ENCODE measurements around the gene CLPTM1L.
"Not testable (repeated sequence)": the region's sequence is repeated elsewhere in the genome, so short reads cannot be mapped to it uniquely, and the experiment has no call there.

The CLPTM1L gene

GRCh38 chr5:1380910-1381309 is 36.0 kb upstream of the CLPTM1L start:
- no peak for FAIRE-seq
- no peak for DNase-seq (ENCODE audit: insufficient read length, low spot score)

- peak; percentile 18 for FAIRE-seq
- no peak for DNase-seq (ENCODE audit: insufficient read length, low spot score)
Measured at GRCh38 chr5:1380011-1380817, 35.3 kb upstream of the CLPTM1L start.

DNA sequence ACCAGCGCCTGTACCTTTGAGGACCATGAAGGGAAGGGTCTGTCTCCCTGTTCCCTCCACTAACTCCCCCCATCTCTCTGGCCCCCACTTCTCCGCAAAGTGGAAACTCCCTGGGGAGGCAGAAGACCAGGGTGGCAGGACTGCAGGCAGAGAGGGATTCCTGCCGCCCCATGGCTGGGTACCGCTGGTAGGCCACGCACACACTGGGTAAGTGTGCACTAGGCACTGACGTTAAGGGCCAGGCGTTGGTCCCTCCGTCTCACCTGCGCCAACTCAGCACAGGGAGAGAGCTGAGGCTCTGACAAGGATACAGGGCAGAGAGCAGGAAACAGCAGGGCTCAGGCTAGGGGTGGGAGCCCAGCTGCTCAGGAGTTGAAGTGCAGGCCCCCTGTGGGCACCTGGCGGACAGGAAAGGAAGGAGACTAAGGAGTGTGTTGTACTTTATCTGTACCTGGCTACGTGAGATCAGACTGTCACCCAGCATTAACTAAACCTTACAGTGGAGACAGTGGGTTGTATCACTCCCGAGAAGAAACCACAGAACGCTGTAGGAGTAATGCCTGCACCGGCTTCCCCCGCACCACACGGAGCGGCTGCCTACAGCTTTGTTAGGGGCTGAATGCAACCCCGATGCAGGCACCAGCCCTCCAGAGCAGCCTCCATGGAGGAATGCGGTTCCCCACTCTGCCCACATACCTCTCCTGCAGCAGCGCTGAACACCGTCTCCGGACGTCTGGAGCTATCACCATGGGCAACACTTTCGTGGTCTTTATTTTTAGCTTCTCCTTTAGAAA is 34.2 kb upstream of the CLPTM1L start:
- DNase-seq (ENCODE audit: insufficient read length, low spot score) (no peak), FAIRE-seq (no peak)

GRCh38 chr5:1378096-1378495 is 33.2 kb upstream of the CLPTM1L start:
- no peak for DNase-seq (ENCODE audit: insufficient read length, low spot score)
- FAIRE-seq: no peak

- DNase-seq (ENCODE audit: insufficient read length, low spot score) (no peak), FAIRE-seq (no peak)
Measured at GRCh38 chr5:1376981-1377380, 32.1 kb upstream of the CLPTM1L start.

DNA sequence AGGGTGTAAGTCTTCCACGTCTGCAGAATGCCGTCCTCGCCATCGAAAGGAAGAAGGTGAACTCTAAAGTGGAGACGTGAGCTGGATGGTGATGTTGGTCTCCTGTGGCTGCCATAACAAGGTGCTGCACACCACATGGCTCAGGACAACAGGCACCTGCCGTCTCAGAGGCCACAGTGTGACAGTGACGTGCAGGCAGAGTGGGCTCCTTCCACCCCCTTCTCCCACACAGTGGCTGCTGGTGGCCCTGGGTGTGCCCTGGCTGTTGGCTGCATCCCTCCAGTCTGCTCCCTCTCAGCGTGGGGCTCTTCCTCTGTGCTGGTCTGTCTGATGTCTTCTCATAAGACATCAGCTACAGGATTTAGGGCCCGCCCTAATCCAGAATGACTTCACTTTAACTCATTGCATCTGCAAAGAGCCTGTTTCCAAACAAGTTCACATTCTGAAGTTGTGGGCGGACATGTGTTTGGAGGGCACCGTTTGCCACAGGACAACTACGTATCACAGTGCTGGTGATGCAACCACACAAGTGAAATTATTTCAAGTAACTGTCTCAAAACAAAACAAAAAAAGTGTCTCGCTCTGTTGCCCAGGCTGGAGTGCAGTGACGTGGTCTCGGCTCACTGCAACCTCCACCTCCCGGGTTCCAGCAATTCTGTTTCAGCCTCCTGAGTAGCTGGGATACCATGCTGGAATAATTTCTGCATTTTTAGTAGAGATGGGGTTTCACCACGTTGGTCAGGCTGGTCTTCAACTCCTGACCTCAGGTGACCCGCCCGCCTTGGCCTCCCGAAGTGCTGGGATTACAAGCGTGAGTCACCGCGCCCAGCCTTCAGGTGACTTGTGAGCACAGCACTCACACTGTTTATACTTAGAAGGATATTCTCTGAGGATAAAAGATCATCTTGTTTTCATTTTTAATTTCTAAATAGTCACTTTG is 31.2 kb upstream of the CLPTM1L start:
- no peak for FAIRE-seq
- DNase-seq (ENCODE audit: insufficient read length, low spot score): no peak

DNA sequence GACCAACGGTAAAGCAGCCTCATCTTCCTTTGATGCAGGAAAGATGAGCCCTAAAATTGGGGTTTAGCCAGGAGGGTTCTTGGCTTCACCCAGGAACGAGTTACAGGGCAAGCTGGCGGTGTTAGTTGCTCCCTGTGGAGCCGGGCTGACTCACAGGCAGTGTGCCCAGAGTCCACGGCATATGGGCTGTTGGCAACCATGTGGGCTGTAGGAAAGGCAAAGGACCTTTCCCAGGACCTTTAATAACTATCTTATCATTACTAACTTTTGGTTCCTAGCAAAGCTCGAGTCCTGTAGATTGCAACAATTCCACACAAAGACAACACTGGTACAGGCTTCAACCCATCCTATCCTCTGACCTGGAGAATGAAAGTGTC is 29.8 kb upstream of the CLPTM1L start:
- no peak for FAIRE-seq
- no peak for DNase-seq (ENCODE audit: insufficient read length, low spot score)

- DNase-seq (ENCODE audit: insufficient read length, low spot score) (no peak), FAIRE-seq (no peak)
Measured at GRCh38 chr5:1374030-1374678, 29.3 kb upstream of the CLPTM1L start.

GRCh38 chr5:1371972-1372342 is 27.1 kb upstream of the CLPTM1L start:
- FAIRE-seq; DNase-seq (ENCODE audit: insufficient read length, low spot score): not testable (repeated sequence)

- DNase-seq (ENCODE audit: insufficient read length, low spot score) (no peak), FAIRE-seq (no peak)
Measured at GRCh38 chr5:1371218-1371971, 26.5 kb upstream of the CLPTM1L start.

- FAIRE-seq (no peak), DNase-seq (ENCODE audit: insufficient read length, low spot score) (no peak)
Measured at GRCh38 chr5:1370006-1370405, 25.1 kb upstream of the CLPTM1L start.

- DNase-seq (ENCODE audit: insufficient read length, low spot score): no peak
- FAIRE-seq: no peak
Measured at GRCh38 chr5:1368756-1369155, 23.9 kb upstream of the CLPTM1L start.

DNA sequence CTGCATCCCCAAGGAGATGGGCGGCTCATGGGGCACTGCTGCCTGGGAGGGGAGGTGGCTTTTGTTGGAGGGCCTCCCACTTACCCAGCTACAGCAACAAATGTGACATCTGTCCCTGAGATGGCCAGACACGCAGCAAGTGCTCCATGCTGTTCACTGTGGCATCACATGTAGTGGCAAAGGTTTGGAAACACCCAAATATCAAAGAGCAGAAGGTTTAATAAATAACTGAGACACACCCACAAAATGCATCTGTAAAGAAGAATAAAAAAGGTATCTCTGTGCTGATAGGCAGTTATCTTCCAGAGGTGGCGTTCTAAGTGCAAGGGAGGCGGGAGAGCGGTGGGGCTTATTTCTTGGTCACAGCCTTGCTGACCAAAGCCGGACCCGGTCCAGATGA is 23.3 kb upstream of the CLPTM1L start:
- FAIRE-seq (no peak), DNase-seq (ENCODE audit: insufficient read length, low spot score) (no peak)

GRCh38 chr5:1367149-1367548 is 22.2 kb upstream of the CLPTM1L start:
- DNase-seq (ENCODE audit: insufficient read length, low spot score) (no peak), FAIRE-seq (no peak)

DNA sequence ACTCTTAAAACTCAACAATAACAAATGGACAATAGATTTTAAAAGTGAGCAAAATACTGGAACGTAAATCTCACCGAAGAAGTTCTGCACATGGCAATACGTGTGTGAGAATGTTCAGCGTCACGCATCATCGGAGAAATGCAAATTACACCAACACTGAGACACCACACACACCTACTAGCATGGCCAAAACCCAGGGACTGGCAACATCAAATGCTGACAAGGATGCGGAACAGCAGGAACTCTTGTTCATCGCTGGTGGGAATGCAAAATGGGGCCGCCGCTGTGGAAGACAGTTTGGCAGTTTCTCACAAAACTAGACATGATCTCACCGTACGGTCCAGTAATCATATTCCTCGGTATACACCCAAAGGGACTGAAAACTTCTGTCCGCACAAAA is 21.6 kb upstream of the CLPTM1L start:
- peak; percentile 77 for FAIRE-seq
- peak; percentile 46 for DNase-seq (ENCODE audit: insufficient read length, low spot score)

GRCh38 chr5:1364211-1364610 is 19.3 kb upstream of the CLPTM1L start:
- FAIRE-seq: no peak
- no peak for DNase-seq (ENCODE audit: insufficient read length, low spot score)

DNA sequence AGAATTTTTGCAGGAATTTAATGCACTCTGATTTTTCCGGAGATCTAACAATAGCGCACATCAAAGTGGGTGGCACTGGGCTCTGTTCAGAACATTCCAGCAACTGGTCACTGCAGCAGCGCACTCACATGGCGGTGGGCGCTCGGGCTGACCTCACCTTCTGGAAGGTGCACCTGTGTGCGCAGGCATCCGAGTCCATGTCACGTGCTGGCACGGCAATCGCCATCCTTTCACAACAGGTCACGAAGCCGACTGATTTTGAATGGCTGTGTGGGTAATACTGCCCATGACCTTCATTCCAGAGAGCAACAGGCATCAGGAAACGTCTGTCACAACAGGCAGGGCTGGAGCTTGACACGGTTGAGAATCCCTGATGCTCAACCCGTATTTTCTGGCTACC is 18.7 kb upstream of the CLPTM1L start:
- FAIRE-seq (no peak), DNase-seq (ENCODE audit: insufficient read length, low spot score) (no peak)

GRCh38 chr5:1363160-1363559 is 18.3 kb upstream of the CLPTM1L start:
- DNase-seq (ENCODE audit: insufficient read length, low spot score): no peak
- no peak for FAIRE-seq

DNA sequence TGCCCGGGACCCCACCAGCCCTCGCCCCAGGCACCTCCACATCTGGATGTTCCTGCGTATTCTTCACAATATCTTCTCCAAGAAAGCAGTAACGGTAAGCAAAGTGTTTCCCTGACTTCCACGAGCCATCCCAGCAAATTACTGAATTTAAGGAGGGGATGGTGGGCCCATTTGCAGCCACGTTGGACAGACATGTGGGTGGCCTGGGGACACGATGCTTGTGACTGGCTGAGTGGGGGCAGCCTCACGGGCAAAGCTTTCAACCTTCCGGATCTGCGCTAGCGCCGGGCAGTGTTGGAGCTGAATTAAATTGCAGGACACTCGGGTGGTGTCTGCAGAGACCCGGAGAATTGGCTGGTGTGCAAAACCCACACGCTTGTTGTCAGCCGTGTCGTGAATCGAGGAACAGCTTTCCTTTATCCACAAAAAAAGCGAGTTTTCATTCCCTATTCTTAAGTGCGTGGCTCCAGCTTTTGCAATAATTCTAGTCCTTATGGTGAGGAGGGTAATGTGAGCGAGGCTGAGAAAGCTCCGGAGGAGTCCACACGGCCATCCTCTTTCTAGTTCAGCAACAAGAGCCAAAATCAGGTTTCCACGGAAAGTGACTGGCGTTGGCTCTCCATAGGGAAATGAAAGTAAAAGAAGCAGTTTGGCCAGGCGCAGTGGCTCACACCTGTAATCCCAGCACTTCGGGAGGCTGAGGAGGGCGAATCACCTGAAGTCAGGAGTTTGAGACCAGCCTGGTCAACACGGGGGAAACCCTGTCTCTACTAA is 17.5 kb upstream of the CLPTM1L start:
- DNase-seq (ENCODE audit: insufficient read length, low spot score) (no peak), FAIRE-seq (no peak)
